Measurements from ENCODE around the gene CTSZ.

DNA sequence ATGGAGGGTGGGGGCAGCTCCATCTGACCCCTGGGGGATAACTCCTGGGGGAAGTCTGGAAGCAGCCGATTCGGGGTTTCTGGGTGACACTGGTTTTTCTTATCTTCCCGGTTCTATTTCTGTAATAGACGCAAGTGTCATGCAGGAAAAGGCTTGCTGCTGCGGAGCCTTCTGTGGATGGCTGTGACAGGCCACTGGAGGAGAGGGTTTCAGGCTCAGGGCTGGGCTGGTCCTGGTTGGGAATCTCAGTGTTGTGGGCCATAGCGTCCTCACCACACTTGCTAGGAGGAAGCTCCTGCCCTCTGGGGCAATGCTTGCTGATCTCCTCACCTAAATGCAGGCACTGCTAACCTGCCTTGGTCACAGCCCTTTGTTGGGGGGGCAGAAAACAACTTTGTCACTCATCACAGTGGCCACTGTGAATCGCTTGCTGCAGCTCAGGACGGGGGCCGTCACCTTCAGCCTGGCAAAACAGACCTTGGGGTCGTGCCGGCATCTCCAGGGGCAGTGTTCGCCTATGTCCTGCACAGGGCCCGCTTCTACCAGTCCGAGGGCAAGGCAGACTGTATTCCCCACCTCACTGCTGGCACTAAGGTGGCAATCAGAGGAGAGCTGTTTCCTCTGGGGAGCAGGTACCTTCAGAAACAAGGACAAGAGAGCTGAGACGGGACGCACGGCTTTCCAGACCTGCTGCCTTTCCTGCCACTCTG, 7.8 kb upstream of the CTSZ start:
- no peak for TF ChIP-seq CTCF (IDR thresholded peaks at IDR 0.05)
- no peak for TF ChIP-seq TCF7L2 (IDR thresholded peaks at IDR 0.05; ENCODE audit: low read depth, low read length)
- no peak for TF ChIP-seq REST (IDR thresholded peaks at IDR 0.05; ENCODE audit: insufficient read depth in 1 of 2, low read depth in 2 of 2, low read length in 1 of 2)

All from Panc1 (cell line).